HG02973 (cell line): ENCODE measurements around the gene THYN1.
"Not testable (repeated sequence)": the region's sequence is repeated elsewhere in the genome, so short reads cannot be mapped to it uniquely, and the experiment has no call there.

Experiments used
- ATAC-seq: cut with Tn5 transposase; IDR thresholded peaks from one replicate; pipeline ENCODE4 v1.9.1; 2021; ENCODE audit warnings: moderate library complexity; ENCODE audit not compliant: unreplicated experiment

The THYN1 gene

DNA sequence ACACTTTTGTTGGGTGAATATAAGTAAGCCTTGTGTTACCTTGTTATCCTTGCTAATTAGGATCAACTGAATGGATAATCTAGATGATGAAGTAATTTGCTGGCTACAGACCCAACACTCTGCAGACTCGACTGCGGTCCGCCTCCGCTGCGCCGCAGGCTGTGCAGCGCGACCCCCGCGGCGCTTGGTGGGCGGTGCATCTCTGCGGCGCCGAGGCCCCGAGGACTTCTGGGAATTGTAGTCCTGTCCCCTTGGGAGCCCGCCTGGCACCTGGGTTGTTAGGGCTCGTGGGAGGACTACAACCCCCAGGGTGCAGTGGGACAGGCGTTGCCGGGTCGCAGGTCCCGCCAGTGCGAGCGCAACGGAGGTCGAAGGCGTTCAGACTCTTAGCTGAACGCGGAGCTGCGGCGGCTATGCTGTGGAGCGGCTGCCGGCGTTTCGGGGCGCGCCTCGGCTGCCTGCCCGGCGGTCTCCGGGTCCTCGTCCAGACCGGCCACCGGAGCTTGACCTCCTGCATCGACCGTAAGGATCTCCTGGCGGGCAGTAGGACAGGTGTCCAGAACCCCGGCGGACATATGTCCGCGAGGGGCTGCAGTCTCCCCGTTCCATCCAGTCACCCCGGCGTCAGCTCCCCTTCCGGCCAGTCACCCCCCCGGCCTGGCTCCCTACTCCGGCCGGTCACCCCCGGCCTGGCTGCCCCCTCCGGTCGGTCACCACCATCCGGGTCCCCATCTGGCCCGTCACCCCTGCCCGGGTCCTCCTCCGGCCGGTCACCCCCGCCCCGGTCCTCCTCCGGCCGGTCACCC, at the start of gene THYN1, which contains the start of gene ACAD8:
TSS of gene THYN1 (minus strand) at position 165 of the 806 bp plus-strand sequence. CDS start 470 bp downstream, outside the sequence.
TSS of gene ACAD8 (plus strand) at position 381 of the 806 bp plus-strand sequence. CDS start at position 414, 33 bp downstream.
- peak; percentile 98 for ATAC-seq

DNA sequence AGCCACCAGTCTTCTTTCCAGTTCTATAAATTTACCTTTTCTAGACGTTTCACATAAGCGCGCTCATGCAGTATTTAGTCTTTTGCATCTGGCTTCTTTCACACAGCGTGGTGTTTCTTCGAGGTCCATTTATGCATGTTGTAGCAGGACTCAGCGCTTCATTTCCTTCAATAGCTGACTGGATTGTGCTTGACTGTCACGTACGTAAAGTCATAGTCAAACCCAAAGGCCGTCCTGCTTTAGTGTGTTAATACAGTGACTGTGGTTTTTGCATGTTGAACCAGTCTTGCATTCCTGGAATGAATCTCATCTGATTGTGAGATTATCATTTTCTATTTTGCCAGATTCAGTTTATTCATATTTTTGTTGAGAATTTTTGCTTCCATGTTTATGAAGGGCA, 41.5 kb upstream of the THYN1 start:
- ATAC-seq = no peak

DNA sequence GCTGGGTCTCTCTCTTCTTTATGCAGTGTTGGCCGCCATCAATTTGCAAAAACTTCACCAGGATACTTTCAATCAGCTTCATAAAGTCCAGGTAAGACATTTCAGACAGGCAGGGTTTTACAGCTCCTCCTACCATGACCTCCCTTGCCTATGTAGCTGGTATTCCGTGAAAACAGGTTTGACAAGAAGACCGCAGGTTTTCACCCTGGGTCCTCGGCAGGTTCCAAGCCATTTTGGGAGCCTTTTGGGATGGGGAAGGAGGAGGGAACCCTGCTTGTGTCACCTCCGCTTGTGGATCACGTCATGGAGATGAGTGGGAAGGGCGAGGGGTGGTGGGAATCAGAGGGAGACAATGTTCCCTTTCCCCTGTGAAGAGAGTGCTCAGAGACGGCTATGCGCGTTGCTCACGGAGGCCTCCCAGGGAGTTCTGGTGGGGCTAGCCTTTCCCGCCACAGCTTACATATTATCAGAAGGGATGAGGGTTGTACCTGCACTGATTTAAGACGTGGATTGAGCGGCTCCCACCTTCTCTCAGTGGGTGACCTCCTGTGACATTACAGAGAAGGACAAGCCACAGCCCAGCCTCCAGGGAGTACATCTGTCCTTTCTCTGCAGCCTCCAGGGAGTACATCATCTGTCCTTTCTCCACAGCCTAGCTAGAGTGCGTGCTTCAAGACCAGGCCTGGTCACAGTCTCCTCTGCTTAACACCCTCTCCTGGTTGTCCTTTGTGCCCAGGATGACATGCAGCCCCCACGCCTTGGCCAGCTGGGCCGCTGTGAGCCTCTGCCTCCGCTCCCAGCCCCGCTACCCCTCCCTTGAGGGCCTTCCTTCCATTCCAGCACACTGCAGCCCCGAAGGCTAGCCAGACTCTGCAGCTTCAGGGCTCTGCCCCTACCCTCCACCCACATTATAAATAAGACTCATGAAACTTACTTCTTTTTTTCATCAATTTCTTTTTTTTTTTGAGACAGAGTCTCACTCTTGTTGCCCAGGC, 40.3 kb upstream of the THYN1 start:
- ATAC-seq = no peak

DNA sequence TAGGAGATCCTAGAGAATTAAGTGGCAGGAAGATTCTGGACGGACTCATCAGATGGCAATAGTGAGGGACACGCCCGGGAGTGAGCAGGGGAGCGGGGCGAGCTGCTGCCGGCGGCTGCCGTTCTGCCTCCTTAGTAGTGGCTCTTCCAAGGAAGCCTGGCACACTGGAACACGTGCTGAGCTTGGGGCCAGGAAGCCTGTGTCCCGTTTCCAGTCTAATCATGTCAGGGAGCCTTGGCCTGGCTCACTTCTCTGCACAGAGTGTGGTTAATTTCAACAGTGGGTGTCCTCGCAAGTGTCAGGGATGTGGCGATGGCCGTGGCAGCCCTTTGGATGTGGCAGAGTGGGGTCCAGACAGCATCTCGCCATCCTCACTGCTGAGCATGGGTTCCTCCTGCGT, 39.5 kb upstream of the THYN1 start:
- ATAC-seq = no peak

DNA sequence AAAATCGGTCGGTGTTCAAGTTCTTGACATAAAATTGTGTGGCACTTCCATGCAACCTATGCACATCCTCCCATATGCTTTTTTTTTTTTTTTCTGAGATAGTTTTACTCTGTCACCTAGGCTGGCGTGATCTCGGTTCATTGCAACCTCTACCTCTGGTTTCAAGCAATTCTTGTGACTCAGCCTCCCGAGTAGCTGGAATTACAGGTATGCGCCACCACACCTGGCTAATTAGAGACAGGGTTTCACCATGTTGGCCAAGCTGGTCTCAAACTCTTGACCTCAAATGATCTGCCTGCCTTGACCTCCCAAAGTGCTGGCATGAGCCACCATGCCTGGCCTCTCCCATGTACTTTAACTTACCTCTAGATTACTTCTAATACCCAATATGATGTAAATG, 38.0 kb upstream of the THYN1 start:
- ATAC-seq = no peak

DNA sequence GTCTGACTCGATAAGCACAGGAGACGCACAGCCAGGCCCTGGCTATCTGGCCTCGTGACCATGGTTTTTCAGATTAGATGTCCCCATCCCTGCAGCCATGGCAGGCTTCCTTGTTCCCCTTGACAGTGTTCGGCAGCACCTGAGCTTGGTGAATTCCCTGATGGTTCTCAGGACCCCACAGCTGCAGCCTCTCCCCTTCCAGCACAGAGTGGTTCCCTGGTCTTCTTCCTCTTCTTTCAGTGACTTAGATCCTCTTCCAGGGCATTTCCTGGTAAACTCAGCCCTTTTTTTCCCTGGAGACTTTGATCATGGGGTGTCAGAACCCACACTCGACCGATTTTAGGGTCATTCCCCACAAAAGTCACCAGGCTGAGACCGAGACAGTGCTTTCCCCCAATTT, 37.5 kb upstream of the THYN1 start:
- no peak for ATAC-seq

DNA sequence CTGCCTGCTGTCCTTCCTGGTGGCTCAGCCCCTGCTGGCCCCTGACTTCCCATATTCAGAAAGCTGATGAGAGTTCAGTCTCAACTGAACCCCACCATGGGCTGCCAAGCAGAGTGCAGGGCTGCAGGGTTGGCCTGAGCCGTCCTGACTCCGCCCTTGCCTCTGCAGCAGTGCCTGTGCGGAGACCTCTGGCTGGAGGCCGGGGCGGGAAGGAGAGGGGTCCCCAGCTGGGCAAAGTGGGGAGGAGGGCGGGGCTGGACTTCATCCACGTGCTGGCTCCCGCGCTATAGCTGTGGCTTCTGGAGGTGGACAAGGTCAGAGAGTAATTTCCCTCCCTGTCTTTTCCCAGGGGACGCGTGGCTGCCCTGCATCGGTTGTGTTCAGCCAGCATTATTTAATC, 36.6 kb upstream of the THYN1 start:
- ATAC-seq = no peak

DNA sequence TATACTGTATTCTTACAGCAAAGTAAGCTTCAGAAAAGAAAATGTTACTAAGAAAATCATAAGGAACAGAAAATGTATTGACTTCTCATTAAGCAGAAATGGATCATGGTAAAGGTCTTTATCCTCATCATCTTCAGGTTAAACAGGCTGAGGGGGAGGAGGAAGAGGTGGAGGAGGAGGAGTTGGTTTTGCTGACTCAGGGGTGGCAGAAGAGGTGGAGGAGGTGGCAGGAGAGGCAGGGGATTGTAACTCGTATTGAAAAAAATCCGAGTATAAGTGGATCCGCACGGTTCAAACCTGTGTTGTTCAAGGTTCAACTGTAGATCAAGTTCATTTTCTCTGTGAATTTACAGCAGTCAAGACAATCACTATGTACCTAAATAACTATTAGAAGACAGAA, 36.0 kb upstream of the THYN1 start:
- no peak for ATAC-seq

DNA sequence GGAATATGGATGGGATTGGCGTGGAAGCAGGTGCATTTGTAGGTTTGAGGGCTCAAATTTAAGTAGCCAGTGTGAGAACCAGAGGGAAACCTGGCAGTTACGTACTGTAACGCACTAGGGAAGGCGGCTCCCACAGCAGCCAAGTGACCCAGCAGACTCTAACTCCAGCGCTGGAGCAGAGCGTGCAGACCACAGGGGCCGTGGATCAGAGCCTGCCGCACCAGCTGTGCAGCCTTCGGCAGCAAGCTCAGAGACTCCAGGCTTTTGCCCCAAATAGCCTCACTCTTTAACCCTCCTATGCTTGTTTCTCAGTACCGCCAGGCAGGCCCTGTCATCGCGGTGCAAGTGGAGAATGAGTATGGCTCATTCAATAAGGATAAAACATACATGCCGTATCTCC, 35.3 kb upstream of the THYN1 start:
- ATAC-seq = no peak

DNA sequence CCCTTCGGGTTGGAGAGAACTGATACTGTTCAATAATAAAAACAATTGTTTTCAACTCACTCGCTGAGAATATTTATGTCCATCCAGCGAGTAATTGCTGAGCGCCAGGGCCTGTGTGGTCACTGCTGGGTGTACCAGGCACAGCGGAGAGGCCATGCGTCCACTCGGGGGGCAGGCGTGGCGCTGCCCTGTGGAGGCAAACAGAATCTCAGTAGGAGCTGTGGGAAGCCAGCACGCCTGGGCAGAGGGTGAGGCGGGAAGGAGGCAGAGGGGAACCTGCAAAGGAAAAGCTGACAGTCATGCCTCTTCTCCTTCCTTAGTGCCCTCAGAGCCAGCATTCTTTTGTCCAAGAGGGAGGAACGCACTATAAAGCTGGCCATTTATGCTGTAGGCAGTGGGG, 34.4 kb upstream of the THYN1 start:
- no peak for ATAC-seq

DNA sequence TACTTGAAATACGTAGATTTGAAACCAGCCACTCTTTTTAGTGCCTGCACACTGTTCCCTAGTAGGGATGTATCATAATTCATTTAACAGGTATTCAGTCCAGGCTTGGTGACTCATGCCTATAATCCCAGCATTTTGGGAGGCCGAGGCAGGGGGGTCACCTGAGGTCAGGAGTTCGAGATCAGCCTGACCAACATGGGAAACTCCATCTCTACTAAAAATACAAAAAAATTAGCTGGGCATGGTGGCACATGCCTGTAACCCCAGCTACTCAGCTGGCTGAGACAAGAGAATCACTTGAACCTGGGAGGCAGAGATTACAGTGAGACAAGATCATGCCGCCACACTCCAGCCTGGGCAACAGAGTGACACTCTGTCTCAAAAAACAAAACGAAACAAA, 31.2 kb upstream of the THYN1 start:
- ATAC-seq = not testable (repeated sequence)

DNA sequence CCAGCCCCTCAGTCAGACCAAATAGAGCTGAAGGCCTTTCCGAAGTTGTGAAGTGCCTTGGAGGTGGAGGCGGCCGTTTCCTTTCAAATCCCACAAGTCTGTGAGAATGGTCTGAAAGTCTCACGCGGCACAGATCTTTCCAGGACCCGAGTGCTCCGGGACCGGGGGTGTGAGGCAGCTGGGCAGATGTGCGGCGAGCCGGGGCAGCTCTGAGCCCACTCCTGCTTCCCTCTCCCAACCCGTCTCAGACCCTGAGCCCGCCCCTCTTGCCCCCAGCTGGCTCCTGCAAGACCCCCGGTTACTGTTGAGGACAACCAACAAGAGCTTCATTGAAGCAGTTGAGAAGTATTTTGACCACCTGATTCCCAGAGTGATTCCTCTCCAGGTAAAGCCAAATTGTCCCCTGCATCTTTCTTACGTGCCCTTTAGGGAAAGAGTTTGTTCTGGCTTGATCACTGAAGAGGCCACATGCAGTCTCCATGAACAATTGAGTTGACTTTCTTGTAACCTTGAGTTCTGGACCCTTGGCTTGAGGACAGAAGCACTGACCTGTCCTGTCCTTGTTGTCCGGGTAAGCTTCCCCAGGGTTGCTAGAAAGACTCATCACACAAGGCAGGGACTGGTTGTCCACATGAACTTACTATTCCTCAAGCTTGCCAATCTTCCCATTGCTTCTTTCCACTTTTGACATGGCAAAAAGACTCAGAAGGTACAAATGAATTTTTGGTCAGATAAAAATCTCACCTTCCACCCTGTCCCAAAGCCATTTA, 30.5 kb upstream of the THYN1 start:
- ATAC-seq = no peak

DNA sequence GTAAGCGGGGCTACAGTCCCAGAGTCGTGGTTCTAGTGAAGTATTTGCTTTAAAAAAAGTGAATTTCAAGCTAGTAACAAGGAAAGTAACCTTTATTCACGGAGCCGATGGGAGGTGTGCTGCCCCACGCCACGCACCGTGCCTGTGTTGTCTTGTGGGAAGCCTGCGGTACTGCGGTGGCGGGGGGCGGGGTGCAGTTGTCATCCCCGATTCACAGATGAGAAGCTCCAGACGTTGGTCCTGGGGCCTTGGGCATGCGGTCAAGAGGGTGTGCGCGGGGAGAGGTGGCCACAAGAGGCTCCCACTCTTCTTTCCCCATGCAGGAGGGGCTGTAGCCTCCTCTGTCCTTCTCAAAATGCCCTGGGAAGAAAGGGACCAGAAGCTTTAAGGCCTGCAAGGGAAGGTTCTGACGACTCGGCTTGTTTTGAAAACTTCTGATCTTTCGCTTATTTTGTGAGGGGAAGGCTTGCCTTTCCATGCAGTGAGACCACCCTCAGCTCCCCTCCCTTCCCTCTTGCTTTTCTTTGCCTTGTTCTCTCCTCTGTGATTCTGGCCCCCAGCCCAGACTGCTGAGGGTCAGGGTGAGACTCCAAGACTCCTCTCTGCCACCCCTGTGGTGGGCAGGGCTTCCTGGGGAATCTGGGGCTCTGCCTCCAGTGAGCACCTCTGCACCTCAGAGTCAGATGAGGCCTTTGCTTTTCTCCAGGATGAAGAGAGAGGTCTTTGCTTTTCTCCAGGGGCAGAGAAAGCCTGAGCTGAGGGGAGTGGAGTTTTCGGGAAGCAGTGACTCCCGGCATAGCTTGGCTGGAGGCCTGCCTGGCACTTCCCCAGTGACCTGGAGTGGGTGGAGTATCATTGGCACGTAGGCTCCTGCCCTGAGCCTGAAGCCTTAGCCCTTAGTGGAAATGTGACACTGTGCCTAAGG, 29.2 kb upstream of the THYN1 start:
- ATAC-seq = no peak

DNA sequence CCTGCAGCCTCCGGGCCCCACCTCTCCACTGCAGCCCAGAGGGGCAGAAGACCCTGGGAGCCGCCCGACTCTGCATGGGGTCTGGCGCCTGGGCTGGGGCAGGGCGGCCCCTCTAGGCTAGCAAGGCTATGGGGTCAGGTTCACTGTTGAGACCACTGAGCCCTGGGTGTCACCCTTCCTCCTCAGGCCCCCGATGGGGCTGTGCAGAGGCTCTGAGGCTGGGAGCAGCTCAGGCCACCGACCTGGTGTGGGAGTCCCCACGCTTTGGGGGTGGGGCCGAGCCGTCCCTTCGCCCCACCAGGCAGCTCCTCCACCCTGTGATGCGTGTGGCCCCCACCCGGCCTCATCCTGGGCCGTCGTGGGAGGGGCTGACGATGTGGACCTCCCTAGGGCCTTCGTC, 28.5 kb upstream of the THYN1 start:
- ATAC-seq = not testable (repeated sequence)

DNA sequence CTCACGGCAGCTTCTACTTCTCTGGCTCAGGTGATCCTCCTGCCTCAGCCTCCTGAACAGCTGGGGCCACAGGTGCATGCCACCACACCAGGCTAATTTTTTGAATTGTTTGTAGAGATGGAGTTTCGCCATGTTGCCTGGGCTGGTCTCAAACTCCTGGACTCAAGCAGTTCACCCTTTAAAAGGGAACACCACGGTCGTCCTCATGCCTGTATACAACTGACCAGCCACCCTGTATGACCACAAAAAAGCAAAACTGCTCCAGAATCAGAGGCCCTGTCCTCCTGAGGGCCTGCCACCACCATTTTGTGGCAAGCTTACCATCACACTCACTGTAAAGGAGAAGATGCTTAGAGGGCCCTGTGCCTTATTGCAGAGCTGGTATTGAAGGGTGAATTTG, 25.2 kb upstream of the THYN1 start:
- no peak for ATAC-seq

DNA sequence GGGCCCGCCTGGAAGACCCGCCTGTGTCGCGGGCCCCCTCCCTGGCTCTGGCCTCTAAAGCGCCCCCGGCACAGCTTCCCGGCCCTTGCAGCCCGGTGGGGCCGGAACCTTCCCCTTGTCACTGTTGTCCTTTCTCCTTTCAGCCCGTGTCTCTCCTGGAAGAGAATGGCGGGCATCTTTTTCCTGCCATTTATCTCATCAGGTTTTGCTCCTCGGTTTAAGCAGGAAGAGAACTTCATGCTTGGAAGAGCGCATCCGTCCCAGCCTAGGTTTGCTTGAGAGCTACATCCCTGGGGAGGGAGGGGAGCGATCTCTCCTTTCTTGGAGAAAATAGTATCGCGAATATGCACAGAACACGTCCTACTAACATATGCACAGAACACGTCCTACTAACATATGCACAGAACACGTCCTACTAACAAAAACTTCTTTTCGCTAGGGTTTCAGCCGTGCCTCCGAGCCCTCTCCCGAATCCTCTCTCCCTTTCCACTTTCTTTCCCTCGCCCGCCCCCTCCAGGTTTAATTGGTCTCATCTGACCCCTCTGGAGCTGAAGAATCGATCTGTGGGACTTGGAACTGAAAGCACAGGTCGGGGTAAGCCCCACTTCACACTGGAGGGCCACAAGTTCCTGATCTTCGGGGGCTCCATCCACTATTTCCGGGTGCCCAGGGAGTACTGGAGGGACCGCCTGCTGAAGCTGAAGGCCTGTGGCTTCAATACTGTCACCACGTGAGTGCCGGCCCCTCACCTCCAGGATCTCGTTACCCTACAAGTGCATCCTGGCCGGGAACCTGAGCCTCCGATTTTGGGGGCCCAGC, 24.2 kb upstream of the THYN1 start:
- ATAC-seq = no peak

DNA sequence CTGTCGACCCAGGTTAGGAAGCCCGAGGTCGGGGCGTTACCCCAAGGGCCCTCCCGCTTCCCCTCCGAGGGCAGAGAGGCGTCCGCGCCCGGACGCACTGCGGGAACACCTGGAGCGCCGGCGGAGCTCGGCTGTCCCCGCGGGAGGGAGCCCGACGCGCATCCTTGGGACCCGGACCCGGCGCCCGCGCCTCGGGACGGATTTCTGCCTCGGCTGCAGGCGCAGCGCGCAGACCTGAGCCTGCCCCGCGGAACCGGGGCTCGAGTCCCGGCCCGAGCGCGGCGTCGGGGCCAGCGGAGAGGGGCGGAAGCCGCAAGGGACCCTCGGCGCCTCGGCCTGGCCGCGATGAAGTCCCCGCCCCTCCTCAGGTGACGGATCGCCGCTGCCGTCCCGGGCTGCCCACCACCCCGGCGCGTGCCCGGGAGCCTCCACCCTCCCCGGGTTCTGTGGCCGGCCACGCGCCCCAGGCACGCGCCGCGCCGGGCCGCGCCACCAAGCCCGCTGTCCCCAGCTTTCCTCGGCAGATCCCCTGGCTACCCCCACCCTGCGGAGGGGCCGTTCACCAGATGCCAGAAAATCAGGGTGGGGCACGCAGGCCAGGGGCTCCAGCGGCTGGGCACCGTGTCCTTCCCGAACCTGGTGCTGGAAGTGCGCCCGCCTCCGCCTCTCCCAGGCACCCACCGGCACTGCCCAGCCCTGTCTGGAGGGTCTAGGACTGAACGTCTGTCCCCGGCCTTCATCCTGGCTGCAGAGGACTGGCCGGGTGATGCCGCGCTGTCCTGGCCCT, 23.4 kb upstream of the THYN1 start:
- ATAC-seq = no peak
